ENCODE measurements around the gene SUPT5H.

GRCh38 chr19:39463403-39463802 lies 18.0 kb downstream of the SUPT5H start:
- TF ChIP-seq REST (IDR thresholded peaks at IDR 0.05; ENCODE audit: borderline replicate concordance) (no peak), EP300 (conservative IDR thresholded peaks at IDR 0.05; ENCODE audit: poor library complexity, severe bottlenecking) (no peak), EZH2 (IDR thresholded peaks at IDR 0.05; ENCODE audit: borderline replicate concordance, insufficient read depth, low read length, poor library complexity, severe bottlenecking) (no peak), CTCF (IDR thresholded peaks at IDR 0.05; ENCODE audit: poor library complexity, severe bottlenecking) (no peak), RAD21 (conservative IDR thresholded peaks at IDR 0.05) (no peak), MXI1 (conservative IDR thresholded peaks at IDR 0.05; ENCODE audit: poor library complexity, severe bottlenecking) (no peak), SMC3 (conservative IDR thresholded peaks at IDR 0.05; ENCODE audit: poor library complexity) (no peak)

All from neural cell (in vitro differentiated cells).